ENCODE results near the gene TTC36. TPM values are rescaled to one million over a fixed set of nuclear protein-coding genes. Genes with fewer than 3 reads are reported as not detected.

TTC36 gene
- total and polyA plus RNA-seq, 2 of the 13 experiments (the other 11 are each of a cell fraction or from before 2014, with no cell fraction given): 0.13 to 0.40 TPM

DNA sequence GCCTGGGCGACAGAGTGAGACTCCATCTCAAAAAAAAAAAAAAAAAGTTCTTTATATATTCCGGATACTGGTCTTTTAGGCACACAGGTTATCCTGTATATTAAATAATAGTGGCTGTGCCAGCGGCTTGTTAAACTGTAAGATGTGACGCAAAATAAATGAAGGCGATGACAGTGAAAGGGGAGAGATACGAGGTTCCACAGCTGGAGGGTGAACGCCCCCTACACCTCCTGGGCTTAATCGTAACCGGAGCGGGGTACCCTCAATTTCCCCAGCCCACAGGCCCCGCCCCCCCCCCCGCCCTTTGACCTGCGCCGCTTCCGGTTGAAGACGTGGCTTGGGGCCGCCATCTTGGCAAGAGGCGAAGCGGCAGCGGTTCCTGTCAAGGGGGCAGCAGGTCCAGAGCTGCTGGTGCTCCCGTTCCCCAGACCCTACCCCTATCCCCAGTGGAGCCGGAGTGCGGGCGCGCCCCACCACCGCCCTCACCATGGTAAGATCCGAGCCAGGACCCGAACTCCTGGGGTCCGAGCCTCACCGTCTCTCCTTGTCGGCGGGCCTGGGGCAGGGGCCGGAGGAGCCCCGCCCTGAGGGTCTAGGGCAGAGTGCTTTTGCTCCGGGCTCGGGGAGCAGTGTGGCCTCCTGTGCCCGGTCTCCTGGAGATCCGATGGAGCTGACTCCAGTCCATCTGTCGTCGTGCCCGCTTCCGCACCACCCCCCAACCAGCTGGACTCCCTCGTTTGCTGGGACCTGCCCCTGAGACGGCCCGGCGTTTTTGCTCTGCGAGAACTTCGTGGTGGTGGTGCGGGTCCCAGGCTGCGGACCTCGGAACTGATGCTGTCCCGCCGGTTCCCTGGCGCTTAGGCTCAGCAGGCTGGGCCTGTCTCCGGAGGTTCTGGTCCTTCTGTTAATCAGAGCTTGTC, 45.0 kb downstream of the TTC36 start, which contains the start of gene ARCN1 (continued):
- TF ChIP-seq ZNF275 (CRISPR knock-in tag; IDR thresholded peaks at IDR 0.05; ENCODE audit: borderline replicate concordance) (peak; percentile 61; the same call in 1 of the 2 replicates), JDP2 (CRISPR knock-in tag; IDR thresholded peaks at IDR 0.05; ENCODE audit: borderline replicate concordance) (no peak), ZNF331 (CRISPR knock-in tag; IDR thresholded peaks at IDR 0.05) (0 out of 2 replicates have a peak, but pooled peaks have one; percentile 27), KDM5B (CRISPR knock-in tag; IDR thresholded peaks at IDR 0.05; ENCODE audit: borderline replicate concordance) (peak; percentile 35; the same call in 1 of the 2 replicates), ZNF543 (CRISPR knock-in tag; IDR thresholded peaks at IDR 0.05) (0 out of 2 replicates have a peak, but pooled peaks have one; percentile 21), ZNF547 (CRISPR knock-in tag; IDR thresholded peaks at IDR 0.05) (peak; percentile 70), HNRNPLL (IDR thresholded peaks at IDR 0.05; ENCODE audit: low read depth, low read length, poor library complexity, severe bottlenecking) (peak; percentile 38), UBTF (CRISPR knock-in tag; IDR thresholded peaks at IDR 0.05) (peak; percentile 70; the same call in 1 of the 2 replicates), ZNF253 (CRISPR knock-in tag; IDR thresholded peaks at IDR 0.05; ENCODE audit: borderline replicate concordance) (0 out of 2 replicates have a peak, but pooled peaks have one; percentile 7)
- TF ChIP-seq, protein P1, sequence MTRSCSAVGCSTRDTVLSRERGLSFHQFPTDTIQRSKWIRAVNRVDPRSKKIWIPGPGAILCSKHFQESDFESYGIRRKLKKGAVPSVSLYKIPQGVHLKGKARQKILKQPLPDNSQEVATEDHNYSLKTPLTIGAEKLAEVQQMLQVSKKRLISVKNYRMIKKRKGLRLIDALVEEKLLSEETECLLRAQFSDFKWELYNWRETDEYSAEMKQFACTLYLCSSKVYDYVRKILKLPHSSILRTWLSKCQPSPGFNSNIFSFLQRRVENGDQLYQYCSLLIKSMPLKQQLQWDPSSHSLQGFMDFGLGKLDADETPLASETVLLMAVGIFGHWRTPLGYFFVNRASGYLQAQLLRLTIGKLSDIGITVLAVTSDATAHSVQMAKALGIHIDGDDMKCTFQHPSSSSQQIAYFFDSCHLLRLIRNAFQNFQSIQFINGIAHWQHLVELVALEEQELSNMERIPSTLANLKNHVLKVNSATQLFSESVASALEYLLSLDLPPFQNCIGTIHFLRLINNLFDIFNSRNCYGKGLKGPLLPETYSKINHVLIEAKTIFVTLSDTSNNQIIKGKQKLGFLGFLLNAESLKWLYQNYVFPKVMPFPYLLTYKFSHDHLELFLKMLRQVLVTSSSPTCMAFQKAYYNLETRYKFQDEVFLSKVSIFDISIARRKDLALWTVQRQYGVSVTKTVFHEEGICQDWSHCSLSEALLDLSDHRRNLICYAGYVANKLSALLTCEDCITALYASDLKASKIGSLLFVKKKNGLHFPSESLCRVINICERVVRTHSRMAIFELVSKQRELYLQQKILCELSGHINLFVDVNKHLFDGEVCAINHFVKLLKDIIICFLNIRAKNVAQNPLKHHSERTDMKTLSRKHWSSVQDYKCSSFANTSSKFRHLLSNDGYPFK (CRISPR knock-in tag; IDR thresholded peaks at IDR 0.05; ENCODE audit: borderline replicate concordance): peak; percentile 50; the same call in 1 of the 2 replicates
- TF ChIP-seq, protein P2, sequence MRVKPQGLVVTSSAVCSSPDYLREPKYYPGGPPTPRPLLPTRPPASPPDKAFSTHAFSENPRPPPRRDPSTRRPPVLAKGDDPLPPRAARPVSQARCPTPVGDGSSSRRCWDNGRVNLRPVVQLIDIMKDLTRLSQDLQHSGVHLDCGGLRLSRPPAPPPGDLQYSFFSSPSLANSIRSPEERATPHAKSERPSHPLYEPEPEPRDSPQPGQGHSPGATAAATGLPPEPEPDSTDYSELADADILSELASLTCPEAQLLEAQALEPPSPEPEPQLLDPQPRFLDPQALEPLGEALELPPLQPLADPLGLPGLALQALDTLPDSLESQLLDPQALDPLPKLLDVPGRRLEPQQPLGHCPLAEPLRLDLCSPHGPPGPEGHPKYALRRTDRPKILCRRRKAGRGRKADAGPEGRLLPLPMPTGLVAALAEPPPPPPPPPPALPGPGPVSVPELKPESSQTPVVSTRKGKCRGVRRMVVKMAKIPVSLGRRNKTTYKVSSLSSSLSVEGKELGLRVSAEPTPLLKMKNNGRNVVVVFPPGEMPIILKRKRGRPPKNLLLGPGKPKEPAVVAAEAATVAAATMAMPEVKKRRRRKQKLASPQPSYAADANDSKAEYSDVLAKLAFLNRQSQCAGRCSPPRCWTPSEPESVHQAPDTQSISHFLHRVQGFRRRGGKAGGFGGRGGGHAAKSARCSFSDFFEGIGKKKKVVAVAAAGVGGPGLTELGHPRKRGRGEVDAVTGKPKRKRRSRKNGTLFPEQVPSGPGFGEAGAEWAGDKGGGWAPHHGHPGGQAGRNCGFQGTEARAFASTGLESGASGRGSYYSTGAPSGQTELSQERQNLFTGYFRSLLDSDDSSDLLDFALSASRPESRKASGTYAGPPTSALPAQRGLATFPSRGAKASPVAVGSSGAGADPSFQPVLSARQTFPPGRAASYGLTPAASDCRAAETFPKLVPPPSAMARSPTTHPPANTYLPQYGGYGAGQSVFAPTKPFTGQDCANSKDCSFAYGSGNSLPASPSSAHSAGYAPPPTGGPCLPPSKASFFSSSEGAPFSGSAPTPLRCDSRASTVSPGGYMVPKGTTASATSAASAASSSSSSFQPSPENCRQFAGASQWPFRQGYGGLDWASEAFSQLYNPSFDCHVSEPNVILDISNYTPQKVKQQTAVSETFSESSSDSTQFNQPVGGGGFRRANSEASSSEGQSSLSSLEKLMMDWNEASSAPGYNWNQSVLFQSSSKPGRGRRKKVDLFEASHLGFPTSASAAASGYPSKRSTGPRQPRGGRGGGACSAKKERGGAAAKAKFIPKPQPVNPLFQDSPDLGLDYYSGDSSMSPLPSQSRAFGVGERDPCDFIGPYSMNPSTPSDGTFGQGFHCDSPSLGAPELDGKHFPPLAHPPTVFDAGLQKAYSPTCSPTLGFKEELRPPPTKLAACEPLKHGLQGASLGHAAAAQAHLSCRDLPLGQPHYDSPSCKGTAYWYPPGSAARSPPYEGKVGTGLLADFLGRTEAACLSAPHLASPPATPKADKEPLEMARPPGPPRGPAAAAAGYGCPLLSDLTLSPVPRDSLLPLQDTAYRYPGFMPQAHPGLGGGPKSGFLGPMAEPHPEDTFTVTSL (CRISPR knock-in tag; IDR thresholded peaks at IDR 0.05; ENCODE audit: borderline replicate concordance): no peak
- TF ChIP-seq, protein P3, sequence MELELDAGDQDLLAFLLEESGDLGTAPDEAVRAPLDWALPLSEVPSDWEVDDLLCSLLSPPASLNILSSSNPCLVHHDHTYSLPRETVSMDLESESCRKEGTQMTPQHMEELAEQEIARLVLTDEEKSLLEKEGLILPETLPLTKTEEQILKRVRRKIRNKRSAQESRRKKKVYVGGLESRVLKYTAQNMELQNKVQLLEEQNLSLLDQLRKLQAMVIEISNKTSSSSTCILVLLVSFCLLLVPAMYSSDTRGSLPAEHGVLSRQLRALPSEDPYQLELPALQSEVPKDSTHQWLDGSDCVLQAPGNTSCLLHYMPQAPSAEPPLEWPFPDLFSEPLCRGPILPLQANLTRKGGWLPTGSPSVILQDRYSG (CRISPR knock-in tag; IDR thresholded peaks at IDR 0.05): 0 out of 2 replicates have a peak, but pooled peaks have one; percentile 23

Data from HepG2 (cell line).